Left ventricle myocardium inferior (tissue), 1 donor: ENCODE data around the gene SON. TPM values are rescaled to one million over a fixed set of nuclear protein-coding genes. Genes with fewer than 3 reads are reported as not detected.

Experiments used
- DNase-seq: peaks from one replicate; pipeline ENCODE4 v3.0.0-alpha.2; 2020
- H3K27ac ChIP-seq: fragments of 200-600 bp; replicated peaks from 2 replicates; pipeline ENCODE4 v1.8.0; 2021
- H3K27me3 ChIP-seq: fragments of 200-600 bp; 2 replicates; pipeline ENCODE4 v1.8.0; 2021; ENCODE audit warnings: low read depth
- H3K36me3 ChIP-seq: fragments of 200-600 bp; 2 replicates; pipeline ENCODE4 v1.8.0; 2021
- H3K4me1 ChIP-seq: fragments of 200-600 bp; 2 replicates; pipeline ENCODE4 v1.8.0; 2021
- H3K4me3 ChIP-seq: fragments of 200-600 bp; 2 replicates; pipeline ENCODE4 v1.8.0; 2021; ENCODE audit warnings: mild to moderate bottlenecking, moderate library complexity
- H3K9me3 ChIP-seq: fragments of 200-600 bp; replicated peaks from 2 replicates; pipeline ENCODE4 v1.8.0; 2021
- intact Hi-C: fragments of 100-400 bp; cut with micrococcal nuclease; formaldehyde crosslinking; loops from one replicate; pipeline ENCODE4 v1.11.0; 2022
- total RNA-seq: library from RNA; stranded (reverse); fragmentation: NEBNext Ultra II Directional; extraction: Animal tissue kit (Norgen Biotek cat#: 25700); gene quantifications from one replicate; pipeline ENCODE4 v1.2.1, GENCODE V29; 2021
- TF ChIP-seq, protein P1 (sequence below): fragments of 200-600 bp; IDR thresholded peaks from 2 replicates; pipeline ENCODE4 v1.8.0; 2021; ENCODE audit warnings: antibody characterized with exemption, mild to moderate bottlenecking, borderline replicate concordance
- donor health status: DM: no; HTN: yes; CAD: no; lungs with severe emphysema.

The SON gene
- total RNA-seq, 1 donor from 2014 or later: 148 TPM

DNA sequence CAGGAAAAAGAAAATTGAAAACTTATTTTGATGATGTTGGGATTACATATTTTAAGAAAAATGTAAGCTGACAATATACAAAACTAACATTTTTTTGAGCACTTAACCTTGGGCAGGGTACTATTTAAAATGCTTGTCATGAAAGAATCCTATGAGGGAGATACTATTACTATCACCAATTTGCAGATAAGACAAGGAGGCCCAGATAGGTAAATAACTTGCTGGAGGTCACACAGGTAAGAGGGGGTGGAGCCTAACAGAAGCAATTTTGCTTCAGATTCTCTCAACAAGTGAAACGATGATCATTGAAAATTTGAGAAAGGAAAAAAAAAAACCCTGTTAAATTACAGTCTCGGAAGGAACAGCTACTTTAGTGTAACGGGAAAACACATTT lies 2.1 kb upstream of the SON start:
- H3K4me1 ChIP-seq: peaks cover 44% of the 10 kb centered on the region
- H3K27ac ChIP-seq: peak overlapping the region; percentile 99
- H3K36me3 ChIP-seq: peaks cover 33% of the 10 kb centered on the region
- intact Hi-C loops: no loop called here
- DNase-seq: no peak
- H3K9me3 ChIP-seq: no peaks in the 10 kb centered on the region
- TF ChIP-seq, protein P1, sequence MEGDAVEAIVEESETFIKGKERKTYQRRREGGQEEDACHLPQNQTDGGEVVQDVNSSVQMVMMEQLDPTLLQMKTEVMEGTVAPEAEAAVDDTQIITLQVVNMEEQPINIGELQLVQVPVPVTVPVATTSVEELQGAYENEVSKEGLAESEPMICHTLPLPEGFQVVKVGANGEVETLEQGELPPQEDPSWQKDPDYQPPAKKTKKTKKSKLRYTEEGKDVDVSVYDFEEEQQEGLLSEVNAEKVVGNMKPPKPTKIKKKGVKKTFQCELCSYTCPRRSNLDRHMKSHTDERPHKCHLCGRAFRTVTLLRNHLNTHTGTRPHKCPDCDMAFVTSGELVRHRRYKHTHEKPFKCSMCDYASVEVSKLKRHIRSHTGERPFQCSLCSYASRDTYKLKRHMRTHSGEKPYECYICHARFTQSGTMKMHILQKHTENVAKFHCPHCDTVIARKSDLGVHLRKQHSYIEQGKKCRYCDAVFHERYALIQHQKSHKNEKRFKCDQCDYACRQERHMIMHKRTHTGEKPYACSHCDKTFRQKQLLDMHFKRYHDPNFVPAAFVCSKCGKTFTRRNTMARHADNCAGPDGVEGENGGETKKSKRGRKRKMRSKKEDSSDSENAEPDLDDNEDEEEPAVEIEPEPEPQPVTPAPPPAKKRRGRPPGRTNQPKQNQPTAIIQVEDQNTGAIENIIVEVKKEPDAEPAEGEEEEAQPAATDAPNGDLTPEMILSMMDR: no peak
- H3K27me3 ChIP-seq: no peaks in the 10 kb centered on the region
- peak overlapping the region; percentile 80 for H3K4me3 ChIP-seq

DNA sequence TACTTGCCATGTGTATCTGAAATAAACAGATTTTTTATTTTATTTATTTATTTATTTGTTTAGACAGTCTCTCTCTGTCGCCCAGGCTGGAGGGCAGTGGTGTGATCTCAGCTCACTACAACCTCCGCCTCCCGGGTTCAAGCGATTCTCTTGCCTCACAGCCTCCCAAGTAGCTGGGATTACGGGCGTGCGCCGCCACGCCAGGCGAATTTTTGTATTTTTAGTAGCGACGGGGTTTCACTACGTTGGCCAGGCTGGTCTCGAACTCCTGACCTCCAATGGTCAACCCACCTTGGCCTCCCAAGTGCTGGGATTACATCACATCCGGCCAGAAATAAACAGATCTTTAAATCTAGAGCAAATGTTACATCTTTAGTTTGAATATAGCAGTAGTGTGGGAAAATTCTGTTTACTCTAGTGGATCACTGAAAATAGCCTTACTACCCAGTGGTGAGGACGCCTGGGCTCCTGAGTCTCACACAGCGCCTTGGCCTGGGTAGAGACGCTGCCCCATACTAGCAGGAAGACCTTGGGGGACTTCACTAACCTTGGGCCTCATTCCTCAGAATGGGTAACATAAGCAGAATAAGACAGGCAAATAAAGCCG lies 1.6 kb upstream of the SON start:
- Histone ChIP-seq H3K27me3 (no peaks in the 10 kb centered on the region), H3K4me3 (peak overlapping the region; percentile 80), H3K4me1 (peaks cover 49% of the 10 kb centered on the region), H3K27ac (peak overlapping the region; percentile 99), H3K36me3 (peaks cover 29% of the 10 kb centered on the region), H3K9me3 (no peaks in the 10 kb centered on the region)
- TF ChIP-seq, protein P1: no peak
- DNase-seq: no peak
- intact Hi-C loops: no loop called here

DNA sequence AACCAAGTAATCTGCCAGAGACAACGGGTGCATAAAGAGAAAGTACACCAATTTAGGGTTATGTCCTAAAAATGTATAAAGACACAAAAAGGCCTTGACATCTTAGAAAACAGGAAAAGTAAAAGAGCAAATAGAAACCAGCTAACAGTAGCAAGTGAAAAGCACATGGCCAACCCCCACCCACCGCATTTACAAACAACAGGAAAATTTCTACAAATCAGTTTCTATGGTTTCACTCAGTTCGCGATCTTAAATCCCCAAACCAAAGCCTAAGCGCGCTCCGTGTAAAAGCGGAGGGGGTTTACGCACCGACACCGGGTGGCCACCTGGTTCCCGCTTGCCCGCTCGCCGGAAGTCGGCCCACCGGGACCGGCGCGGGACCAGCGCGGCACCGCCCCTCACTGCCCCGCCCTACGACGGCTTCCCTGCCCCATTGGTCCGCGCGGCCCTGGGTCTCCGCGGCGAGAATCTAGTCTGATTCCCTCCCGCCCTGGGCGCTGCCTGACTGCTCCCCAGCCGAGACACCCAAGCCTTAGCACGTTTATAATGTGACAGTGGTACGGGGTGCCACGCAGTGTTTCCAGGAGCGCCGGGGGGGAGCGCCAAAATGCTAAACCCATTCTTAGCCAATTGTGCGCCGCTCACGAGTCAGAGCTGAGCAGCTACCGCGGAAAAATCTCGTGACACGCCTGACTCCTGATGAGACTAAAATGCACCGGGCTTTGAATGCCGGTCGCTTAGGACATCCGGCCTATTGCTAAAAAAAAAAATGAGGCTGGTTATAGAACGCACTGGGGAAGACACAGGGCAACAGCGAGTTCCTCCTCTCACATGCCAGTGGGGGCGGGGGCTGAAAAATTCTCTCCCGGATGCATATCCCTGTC lies 840 bp upstream of the SON start, which contains the start of gene GART:
Gene GART, minus strand, starts transcription at position 362 of the 884 bp plus-strand sequence. CDS start 2,802 bp downstream, outside the sequence.
- peak; percentile 85 for DNase-seq
- Histone ChIP-seq H3K9me3 (no peaks in the 10 kb centered on the region), H3K36me3 (peaks cover 29% of the 10 kb centered on the region), H3K4me3 (peak within 1 kb of the TSS; percentile 80), H3K27me3 (no peaks in the 10 kb centered on the region), H3K4me1 (peaks cover 57% of the 10 kb centered on the region), H3K27ac (peak within 1 kb of the TSS; percentile 99)
- TF ChIP-seq, protein P1: no peak
- intact Hi-C loops: no loop called here

DNA sequence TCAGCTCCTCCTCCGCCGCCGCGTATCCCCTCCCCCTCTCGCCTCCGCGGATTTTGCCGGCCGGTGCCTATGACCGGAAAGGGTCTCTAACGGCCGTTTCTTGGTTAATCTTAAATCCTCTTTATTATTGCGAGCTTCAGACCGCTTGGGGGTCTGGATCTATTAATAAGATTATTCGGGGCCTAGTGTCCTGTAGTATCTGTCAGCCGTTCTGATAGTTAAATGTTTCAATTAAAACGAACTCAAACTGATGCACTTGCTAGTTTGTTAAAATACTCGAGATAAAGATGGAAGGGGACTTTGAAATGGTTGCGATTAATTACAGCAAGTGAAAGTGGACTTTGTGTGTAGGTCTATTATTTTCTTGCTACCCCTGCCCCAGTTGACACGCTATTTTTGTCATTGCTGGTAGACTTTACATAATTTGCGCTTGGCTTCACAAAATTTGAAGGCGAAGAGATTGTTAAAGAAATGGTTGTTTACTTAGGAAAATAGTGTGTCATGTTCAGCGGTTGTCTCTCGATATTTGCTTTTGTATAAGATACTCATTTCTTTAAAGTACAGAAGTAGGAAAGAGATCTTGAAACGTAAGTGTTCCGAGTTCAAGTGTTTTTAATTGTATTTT lies 779 bp downstream of the SON start:
- intact Hi-C loops: no loop called here

More for the DNA sequence above, 779 bp downstream of the SON start:
- H3K4me1 ChIP-seq: peaks cover 72% of the 10 kb centered on the region
- H3K27ac ChIP-seq: peak overlapping the region; percentile 99
- peak; percentile 71 for DNase-seq
- no peaks in the 10 kb centered on the region for H3K27me3 ChIP-seq
- H3K4me3 ChIP-seq: peak overlapping the region; percentile 80
- H3K36me3 ChIP-seq: peaks cover 30% of the 10 kb centered on the region
- TF ChIP-seq, protein P1: no peak
- no peaks in the 10 kb centered on the region for H3K9me3 ChIP-seq
